Measurements from ENCODE around the gene EOLA1.
A peak's percentile ranks its signal among the peaks of the same experiment; 100 is the strongest.
"Not testable (repeated sequence)": the region's sequence is repeated elsewhere in the genome, so short reads cannot be mapped to it uniquely, and the experiment has no call there.

The EOLA1 gene

DNA sequence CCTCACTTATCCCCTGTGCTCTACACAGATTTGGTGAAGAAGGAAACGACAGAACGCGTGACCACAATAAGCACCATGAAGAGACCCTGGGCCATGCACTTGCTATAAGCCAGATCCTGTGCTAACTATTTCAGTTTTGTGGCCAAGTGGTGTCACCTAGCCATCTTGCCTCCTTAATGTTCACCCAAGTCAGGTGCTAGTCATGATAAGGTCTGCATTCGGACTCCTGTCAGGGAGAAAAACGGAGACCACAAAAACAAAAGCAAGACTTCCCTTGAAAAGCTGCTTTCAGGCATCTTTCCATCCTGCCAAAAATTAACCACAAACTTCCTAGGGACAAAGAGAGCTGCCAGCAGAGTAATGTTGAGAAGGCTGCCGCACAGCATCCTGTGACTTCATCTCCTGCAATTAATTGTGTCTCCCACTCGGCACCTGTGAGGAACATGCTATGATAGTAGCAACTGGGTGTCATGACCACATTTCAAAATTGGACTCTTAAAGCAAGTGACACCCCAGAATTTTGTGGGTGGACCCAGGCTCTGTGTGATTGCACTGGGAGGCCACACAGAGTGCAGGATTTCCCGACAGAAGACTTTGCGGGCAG, 26.9 kb upstream of the EOLA1 start:
- DNase-seq (ENCODE audit: low read depth in 2 of 2) = no peak

- no peak for DNase-seq (ENCODE audit: low read depth in 2 of 2)
Measured at GRCh38 chrX:149515954-149516602, 24.7 kb upstream of the EOLA1 start.

GRCh38 chrX:149516604-149517003, 24.2 kb upstream of the EOLA1 start:
- no peak for DNase-seq (ENCODE audit: low read depth in 2 of 2)

GRCh38 chrX:149517308-149517707, 23.5 kb upstream of the EOLA1 start:
- no peak for DNase-seq (ENCODE audit: low read depth in 2 of 2)

GRCh38 chrX:149518236-149518635, 22.6 kb upstream of the EOLA1 start:
- no peak for DNase-seq (ENCODE audit: low read depth in 2 of 2)

GRCh38 chrX:149520636-149521277, 20.1 kb upstream of the EOLA1 start:
- not testable (repeated sequence) for DNase-seq (ENCODE audit: low read depth in 2 of 2)

- no peak for DNase-seq (ENCODE audit: low read depth in 2 of 2)
Measured at GRCh38 chrX:149521438-149521837, 19.4 kb upstream of the EOLA1 start.

DNA sequence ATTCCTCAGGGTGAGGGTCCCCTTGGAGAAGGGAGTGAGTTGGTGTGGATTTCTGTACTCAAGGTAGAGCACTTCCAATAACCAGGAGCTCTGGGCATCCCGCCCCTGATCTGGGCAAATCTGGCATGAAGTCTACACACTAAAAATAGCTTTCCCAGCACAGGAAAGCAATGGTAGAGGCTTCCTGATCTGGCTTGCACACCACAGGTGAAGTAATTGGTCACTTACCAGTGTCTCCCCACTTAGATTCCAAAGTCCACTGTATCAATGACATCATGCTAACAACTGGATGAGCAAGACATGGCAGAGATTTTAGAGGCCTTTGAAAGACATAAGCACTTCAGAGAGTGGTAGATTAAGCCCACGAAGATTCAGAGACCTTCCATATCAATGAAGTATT, 17.9 kb upstream of the EOLA1 start:
- no peak for DNase-seq (ENCODE audit: low read depth in 2 of 2)

DNA sequence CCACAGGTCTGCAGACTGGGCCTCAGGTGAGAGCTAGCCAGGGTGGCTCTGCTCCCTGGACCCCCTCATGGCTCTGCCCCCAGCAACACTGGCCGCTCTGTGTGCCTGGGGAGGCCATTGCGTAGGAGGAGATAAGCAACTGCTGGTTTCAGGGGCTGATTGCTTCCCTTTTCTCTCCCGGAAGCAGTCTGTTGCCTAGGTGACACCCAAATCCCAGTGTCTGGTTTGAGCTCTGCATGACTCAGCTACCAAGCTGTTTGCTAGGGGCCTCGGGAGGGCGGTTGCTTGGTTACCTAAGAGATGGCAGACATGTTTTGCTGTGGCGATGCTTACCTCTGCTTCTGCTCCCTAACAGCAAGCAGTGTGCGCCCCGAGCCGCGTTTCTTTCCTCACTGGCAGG, 15.4 kb upstream of the EOLA1 start:
- peak; percentile 49 to 51 for DNase-seq (ENCODE audit: low read depth in 2 of 2)

DNA sequence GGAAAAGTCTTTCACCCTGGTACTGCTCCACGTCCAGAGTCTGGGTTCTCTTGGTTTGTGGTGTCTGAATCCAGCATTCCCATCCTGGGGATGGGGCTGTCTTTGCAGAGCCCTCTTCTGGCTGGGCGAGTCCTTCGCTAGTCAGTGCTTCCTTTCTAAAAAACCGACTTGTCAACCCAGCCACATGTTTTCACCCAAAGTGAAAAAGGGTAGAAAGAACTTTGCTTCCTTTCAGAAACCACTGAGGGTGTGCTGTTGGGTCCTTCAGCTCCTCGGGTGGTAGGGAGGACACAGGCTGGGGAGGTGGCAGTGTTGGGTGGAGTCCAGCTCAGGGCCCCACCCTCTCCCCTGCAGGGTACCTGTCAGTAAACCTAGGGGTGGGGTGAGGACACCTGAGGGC, 14.9 kb upstream of the EOLA1 start:
- DNase-seq (ENCODE audit: low read depth in 2 of 2) = not testable (repeated sequence)

GRCh38 chrX:149526318-149527033, 14.3 kb upstream of the EOLA1 start:
- not testable (repeated sequence) for DNase-seq (ENCODE audit: low read depth in 2 of 2)

DNA sequence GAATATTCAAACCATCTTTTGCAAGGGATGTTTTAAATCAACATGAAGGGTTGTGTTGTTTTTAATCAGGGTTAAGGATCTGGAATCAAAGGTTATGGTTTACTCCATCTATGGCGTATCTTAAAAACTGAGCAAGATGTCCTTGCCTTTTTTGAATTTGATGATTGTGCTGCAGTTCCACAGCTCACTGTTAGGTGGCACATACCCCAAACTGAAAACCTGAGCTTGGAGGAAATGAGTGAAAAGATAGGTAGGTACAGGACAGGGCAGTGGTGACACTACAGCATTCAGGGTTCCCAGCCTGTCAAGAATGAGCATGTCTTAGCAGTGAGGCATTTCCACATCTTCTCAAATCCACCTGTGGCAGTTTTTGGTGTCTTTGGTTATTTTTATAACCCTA, 13.1 kb upstream of the EOLA1 start:
- no peak for DNase-seq (ENCODE audit: low read depth in 2 of 2)

DNA sequence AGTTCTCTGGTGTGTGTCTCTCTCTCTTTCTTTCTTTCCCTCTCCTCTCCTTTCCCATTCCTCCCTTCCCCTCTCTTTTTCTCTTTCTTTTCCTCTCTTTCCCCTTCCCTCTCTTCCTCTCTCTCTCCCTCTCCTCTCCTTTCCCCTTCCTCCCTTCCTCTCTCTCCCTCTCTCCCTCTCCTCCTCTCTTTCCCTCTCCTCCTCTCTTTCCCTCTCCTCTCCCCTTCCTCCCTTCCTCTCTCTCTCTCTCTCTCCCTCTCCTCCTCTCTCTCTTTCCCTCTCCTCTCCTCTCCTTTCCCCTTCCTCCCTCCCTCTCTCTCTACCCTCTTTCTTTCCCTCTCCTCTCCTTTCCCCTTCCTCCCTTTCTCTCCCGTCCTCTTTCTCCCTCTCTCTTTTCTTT, 12.4 kb upstream of the EOLA1 start:
- DNase-seq (ENCODE audit: low read depth in 2 of 2) = no peak

GRCh38 chrX:149531599-149531998, 9.2 kb upstream of the EOLA1 start:
- no peak for DNase-seq (ENCODE audit: low read depth in 2 of 2)

- not testable (repeated sequence) for DNase-seq (ENCODE audit: low read depth in 2 of 2)
Measured at GRCh38 chrX:149532868-149533267, 7.9 kb upstream of the EOLA1 start.

- not testable (repeated sequence) for DNase-seq (ENCODE audit: low read depth in 2 of 2)
Measured at GRCh38 chrX:149533999-149534398, 6.8 kb upstream of the EOLA1 start.

- not testable (repeated sequence) for DNase-seq (ENCODE audit: low read depth in 2 of 2)
Measured at GRCh38 chrX:149534926-149535602, 5.7 kb upstream of the EOLA1 start.

DNA sequence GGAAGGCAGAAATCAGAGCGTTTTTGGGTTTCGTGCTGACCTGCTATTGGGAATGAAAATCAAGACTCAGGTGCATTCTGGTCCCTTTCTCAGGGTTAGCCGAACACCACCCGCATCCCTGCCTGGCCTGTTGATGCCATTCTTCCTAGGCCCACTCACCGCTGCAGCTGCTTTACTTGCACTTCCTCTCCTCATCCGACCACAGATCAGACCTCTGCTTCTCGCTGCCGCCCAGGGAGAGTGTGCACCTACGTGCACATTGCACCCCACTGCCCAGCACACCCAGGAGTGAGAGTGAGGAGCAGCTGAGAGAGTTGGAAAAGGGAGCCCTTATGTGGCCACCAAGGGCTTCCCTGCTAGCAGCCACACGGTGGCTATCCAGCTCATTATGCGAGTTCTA, 3.3 kb upstream of the EOLA1 start:
- DNase-seq (ENCODE audit: low read depth in 2 of 2) = not testable (repeated sequence)

GRCh38 chrX:149539283-149540130, 1.3 kb upstream of the EOLA1 start:
- DNase-seq (ENCODE audit: low read depth in 2 of 2) = peak; percentile 81 to 83

- DNase-seq (ENCODE audit: low read depth in 2 of 2) = peak; percentile 84 to 88
Measured at GRCh38 chrX:149540131-149540620, 636 bp upstream of the EOLA1 start.

DNA sequence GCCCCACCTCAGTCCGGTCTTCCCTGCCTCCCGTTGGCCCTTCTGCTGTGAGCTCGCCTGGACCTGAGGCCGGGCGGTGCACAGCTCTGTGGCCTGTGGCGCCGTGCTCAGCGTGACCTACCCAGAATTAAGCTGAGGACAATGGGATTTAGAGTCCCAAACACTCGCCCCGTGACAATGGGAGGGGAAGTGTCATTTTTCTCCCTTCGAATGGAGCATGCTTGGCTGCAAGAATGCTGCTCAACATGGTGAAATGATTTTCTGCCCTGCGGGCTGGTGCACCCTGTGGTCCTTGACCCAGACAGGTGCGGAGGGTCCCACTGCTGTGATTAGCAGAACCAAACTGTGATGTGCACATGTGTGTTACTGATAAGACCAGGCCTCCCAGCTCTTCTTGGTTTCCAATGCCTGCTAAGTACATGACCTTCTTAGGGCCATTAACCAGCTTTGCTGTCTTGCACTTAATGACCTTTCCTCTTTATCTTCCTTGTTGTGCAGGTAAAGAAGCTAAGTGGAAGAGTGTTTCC, 772 bp downstream of the EOLA1 start:
- DNase-seq (ENCODE audit: low read depth in 2 of 2) = no peak

All from stimulated activated CD8-positive, alpha-beta memory T cell treated with anti-CD3 and anti-CD28 coated beads, Interleukin-7, amount 100 ng/mL, for 4 hours (primary cell).